SK-N-SH (cell line): ENCODE results near the gene SHMT1. TPM values are rescaled to one million over a fixed set of nuclear protein-coding genes. Genes with fewer than 3 reads are reported as not detected.

Experiments
- CTCF ChIA-PET: fragments of 300-600, 350-600 bp; formaldehyde crosslinking; extraction: SDS; loops from one replicate; lab custom pipeline; 2021; lab: Yijun Ruan, JAX
- POLR2A ChIA-PET: fragments of 350-600 bp; sonication (Branson Sonifier 250); formaldehyde crosslinking; extraction: SDS; loops from one replicate; lab custom pipeline; 2020; ENCODE audit warnings: antibody characterized with exemption, inconsistent platforms; lab: Yijun Ruan, JAX
- DNase-seq: peaks from one replicate; pipeline ENCODE4 v3.0.0; 2012
- H2AFZ ChIP-seq: fragments of 200-600 bp; sonication (generic); 2 replicates; pipeline ENCODE4 v1.8.1; 2016; ENCODE audit warnings: antibody characterized with exemption, mild to moderate bottlenecking, low read depth
- H3F3A ChIP-seq: fragments of 200-600 bp; sonication (generic); replicated peaks from 2 replicates; pipeline ENCODE3; 2016; ENCODE audit warnings: antibody characterized with exemption, mild to moderate bottlenecking; ENCODE audit not compliant: insufficient read depth
- H3K27ac ChIP-seq, 2 experiments: fragments of 200-500 bp in 1 of 2; fragments of 200-600 bp in 1 of 2; sonication (Bioruptor generic) in 1 of 2; sonication (generic), shearing (Covaris generic) in 1 of 2; 2 replicates each; pipeline versions ENCODE4 v1.5.1 to v1.6.1; 2014 to 2016; ENCODE audit warnings: low read depth in 2 of 2, inconsistent platforms in 1 of 2, low read length in 1 of 2, mild to moderate bottlenecking in 1 of 2, mixed read lengths in 1 of 2
- H3K27me3 ChIP-seq: fragments of 200-600 bp; sonication (generic), shearing (Covaris generic); 2 replicates; pipeline ENCODE4 v1.6.1; 2016; ENCODE audit warnings: mixed run types; ENCODE audit not compliant: insufficient read depth
- H3K36me3 ChIP-seq, 2 experiments: fragments of 200-500 bp in 1 of 2; fragments of 200-600 bp in 1 of 2; sonication (Bioruptor generic) in 1 of 2; sonication (generic) in 1 of 2; replicated peaks in 1 of 2; 2 replicates each; pipeline versions ENCODE3 to v1.5.1; 2014 to 2016; ENCODE audit warnings: low read length in 1 of 2, mild to moderate bottlenecking in 1 of 2; ENCODE audit not compliant: insufficient read depth in 2 of 2, control insufficient read depth in 1 of 2
- H3K4me1 ChIP-seq, 2 experiments: fragments of 200-500 bp in 1 of 2; fragments of 200-600 bp in 1 of 2; sonication (Bioruptor generic) in 1 of 2; sonication (generic), shearing (Covaris generic) in 1 of 2; 2 replicates each; pipeline versions ENCODE4 v1.5.1 to v1.6.1; 2014 to 2016; ENCODE audit warnings: low read depth in 1 of 2, low read length in 1 of 2, mixed run types in 1 of 2; ENCODE audit not compliant: insufficient read depth in 2 of 2, control insufficient read depth in 1 of 2
- H3K4me2 ChIP-seq: fragments of 200-600 bp; sonication (generic), shearing (Covaris generic); 2 replicates; pipeline ENCODE4 v1.6.1; 2017; ENCODE audit warnings: mixed run types
- H3K4me3 ChIP-seq, 2 experiments: fragments of 200-500 bp in 1 of 2; fragments of 200-600 bp in 1 of 2; sonication (Bioruptor generic) in 1 of 2; sonication (generic), shearing (Covaris generic) in 1 of 2; 2 replicates each; pipeline versions ENCODE4 v1.5.1 to v1.8.1; 2014 to 2016; ENCODE audit warnings: low read depth in 2 of 2, inconsistent platforms in 1 of 2, low read length in 1 of 2, mild to moderate bottlenecking in 1 of 2, mixed read lengths in 1 of 2, moderate library complexity in 1 of 2
- H3K79me2 ChIP-seq: fragments of 200-600 bp; sonication (generic); 2 replicates; pipeline ENCODE4 v1.8.1; 2017; ENCODE audit warnings: mild to moderate bottlenecking; ENCODE audit not compliant: insufficient read depth
- H3K9ac ChIP-seq: fragments of 200-600 bp; sonication (generic); 2 replicates; pipeline ENCODE4 v1.6.1; 2017; ENCODE audit warnings: mixed run types
- H3K9me2 ChIP-seq: fragments of 200-600 bp; sonication (generic); 2 replicates; pipeline ENCODE4 v1.6.1; 2017; ENCODE audit warnings: mixed run types
- H3K9me3 ChIP-seq: fragments of 200-600 bp; sonication (generic); 2 replicates; pipeline ENCODE4 v1.6.1; 2017; ENCODE audit warnings: mixed run types, mild to moderate bottlenecking, moderate library complexity
- H4K20me1 ChIP-seq: fragments of 200-600 bp; sonication (generic); 2 replicates; pipeline ENCODE4 v1.6.1; 2017; ENCODE audit warnings: mild to moderate bottlenecking, mixed run types; ENCODE audit not compliant: insufficient read depth
- CHD2 ChIP-seq: fragments of 150-350 bp; IDR thresholded peaks from 2 replicates; pipeline ENCODE4 v1.6.1; 2018; ENCODE audit warnings: low read length; ENCODE audit not compliant: partially characterized antibody
- EP300 ChIP-seq, 2 experiments: IDR thresholded peaks; 2 replicates each; pipeline versions ENCODE4 v1.4.0 to v1.6.1; 2012; ENCODE audit warnings: borderline replicate concordance in 1 of 2, low read depth in 1 of 2, low read length in 1 of 2
- FOSL2 ChIP-seq: IDR thresholded peaks from 2 replicates; pipeline ENCODE4 v1.4.0; 2012; ENCODE audit warnings: low read depth, mild to moderate bottlenecking, moderate library complexity, borderline replicate concordance
- FOXJ3 ChIP-seq: sonication (generic); formaldehyde crosslinking; IDR thresholded peaks from 2 replicates; pipeline ENCODE4 v1.5.1; 2020; ENCODE audit warnings: mild to moderate bottlenecking, missing genetic modification reagents
- GABPA ChIP-seq: IDR thresholded peaks from 2 replicates; pipeline ENCODE4 v1.4.0; 2012; ENCODE audit warnings: low read depth, mild to moderate bottlenecking
- GATA2 ChIP-seq: sonication (generic); formaldehyde crosslinking; IDR thresholded peaks from 2 replicates; pipeline ENCODE4 v1.5.0; 2020; ENCODE audit warnings: mild to moderate bottlenecking, missing genetic modification reagents
- NFIC ChIP-seq: IDR thresholded peaks from 2 replicates; pipeline ENCODE4 v1.4.0; 2012; ENCODE audit warnings: borderline replicate concordance
- RCOR1 ChIP-seq: fragments of 150-350 bp; IDR thresholded peaks from 2 replicates; pipeline ENCODE4 v1.6.1; 2017; ENCODE audit warnings: antibody characterized with exemption, low read length
- RFX5 ChIP-seq: IDR thresholded peaks from 2 replicates; pipeline ENCODE4 v1.6.1; 2012; ENCODE audit warnings: mild to moderate bottlenecking, improper control_type of control experiment, low read length
- RXRA ChIP-seq: IDR thresholded peaks from 2 replicates; pipeline ENCODE4 v1.4.0; 2012; ENCODE audit warnings: low read depth, mild to moderate bottlenecking, borderline replicate concordance
- SIN3A ChIP-seq: IDR thresholded peaks from 2 replicates; pipeline ENCODE4 v1.6.1; 2012; ENCODE audit warnings: low read depth, mild to moderate bottlenecking, low read length, moderate library complexity, borderline replicate concordance
- SMC3 ChIP-seq: IDR thresholded peaks from 2 replicates; pipeline ENCODE4 v1.6.1; 2012; ENCODE audit warnings: low read depth, low read length, improper control_type of control experiment
- TCF12 ChIP-seq: IDR thresholded peaks from 2 replicates; pipeline ENCODE4 v1.4.0; 2012
- YY1 ChIP-seq: IDR thresholded peaks from 2 replicates; pipeline ENCODE4 v1.4.0; 2012; ENCODE audit warnings: low read depth, mild to moderate bottlenecking
- WGBS: methylation state at CpG from one replicate; pipeline ENCODE4 v1.1.6; 2017; ENCODE audit warnings: low lambda C conversion rate; 5-methylcytosine and 5-hydroxymethylcytosine counted together
- polyA plus RNA-seq, 3 experiments: library from polyadenylated mRNA; depleted of rRNA; stranded (reverse); fragments of >200 nt; gene quantifications; 2 replicates each; pipeline ENCODE4 v1.2.3, GENCODE V29; 2012
- TF ChIP-seq, protein P1 (sequence below): IDR thresholded peaks from 2 replicates; pipeline ENCODE4 v1.4.0; 2012; ENCODE audit warnings: low read depth
- TF ChIP-seq, protein P2 (sequence below): IDR thresholded peaks from 2 replicates; pipeline ENCODE4 v1.4.0; 2012; ENCODE audit warnings: low read depth, borderline replicate concordance
- TF ChIP-seq, protein P3 (sequence below): IDR thresholded peaks from 2 replicates; pipeline ENCODE4 v1.4.0; 2012; ENCODE audit warnings: low read depth, borderline replicate concordance
- TF ChIP-seq, protein P4 (sequence below): fragments of 200-600 bp; sonication (generic); IDR thresholded peaks from 2 replicates; pipeline ENCODE4 v1.6.1; 2017; ENCODE audit warnings: antibody characterized with exemption, mild to moderate bottlenecking, moderate library complexity

The SHMT1 gene
- polyA plus RNA-seq, 1 of the 3 experiments (the other 2 are of a cell fraction) = 17.0 TPM

DNA sequence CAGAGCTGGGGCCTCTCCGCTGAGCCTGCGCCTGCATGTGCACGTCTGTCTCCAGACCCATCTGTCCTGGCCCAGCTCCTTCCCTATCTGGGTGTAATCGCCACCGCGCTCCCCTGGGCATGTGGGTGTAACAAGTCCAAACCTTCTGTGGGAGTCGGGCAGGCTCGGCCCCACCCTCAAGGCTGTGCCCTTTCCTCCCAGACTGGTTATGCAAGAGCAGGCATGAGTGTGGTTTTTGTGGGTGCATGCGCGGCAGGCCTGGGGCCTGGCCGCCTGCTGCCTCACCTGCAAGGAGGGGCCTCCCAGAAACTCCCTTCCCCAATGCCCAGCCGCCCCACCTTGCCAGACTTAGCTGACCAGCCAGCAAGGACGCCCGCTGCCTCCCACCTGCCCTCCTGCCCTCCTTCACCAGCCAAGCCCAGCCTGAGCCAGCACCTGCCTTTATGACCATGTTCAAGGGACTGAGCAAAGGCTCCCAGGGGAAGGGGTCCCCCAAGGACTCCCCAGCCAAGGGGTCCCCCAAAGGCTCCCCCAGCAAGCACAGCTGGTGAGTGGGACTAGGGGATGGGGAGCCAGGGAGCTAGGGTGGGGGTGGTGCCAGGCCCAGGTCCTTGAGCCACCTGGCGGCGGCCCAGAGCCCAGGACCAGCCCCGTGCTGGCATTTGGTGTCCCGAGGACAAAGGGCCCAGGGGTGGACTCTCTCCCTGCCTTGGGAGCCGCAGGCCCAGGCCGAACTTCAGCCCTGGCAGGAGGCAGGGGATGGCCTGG, 14.3 kb upstream of the SHMT1 start, which contains the start of gene EVPLL:
Gene EVPLL (plus strand): TSS at position 342 of the 768 bp plus-strand sequence. CDS start 3,160 bp downstream, outside the sequence.
- DNase-seq = peak; percentile 47
- ChIA-PET CTCF (no interaction called here), POLR2A (no interaction called here)
- Histone ChIP-seq H4K20me1 (no peaks in the 10 kb centered on the region), H3K27ac (peak within 1 kb of the TSS in 1 of 2 experiments; percentile 14; a peak in 1 of 4 replicates), H3K4me2 (no peak within 1 kb of the TSS), H2AFZ (no peak within 1 kb of the TSS), H3K36me3 (no peaks in the 10 kb centered on the region), H3F3A (no peaks in the 10 kb centered on the region), H3K9ac (no peak within 1 kb of the TSS), H3K9me3 (no peaks in the 10 kb centered on the region), H3K79me2 (no peaks in the 10 kb centered on the region), H3K4me3 (no peak within 1 kb of the TSS), H3K4me1 (peaks cover 0 to 9% of the 10 kb centered on the region in 2 experiments; a peak in 1 of 4 replicates), H3K27me3 (no peaks in the 10 kb centered on the region), H3K9me2 (no peaks in the 10 kb centered on the region)
- WGBS = 63% methylated on average over 10 of the region's 20 CpGs
- TF ChIP-seq, protein P1, sequence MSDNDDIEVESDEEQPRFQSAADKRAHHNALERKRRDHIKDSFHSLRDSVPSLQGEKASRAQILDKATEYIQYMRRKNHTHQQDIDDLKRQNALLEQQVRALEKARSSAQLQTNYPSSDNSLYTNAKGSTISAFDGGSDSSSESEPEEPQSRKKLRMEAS = no peak
- TF ChIP-seq CHD2 (no peak), TCF12 (no peak), RXRA (no peak), FOSL2 (no peak), SMC3 (no peak), RCOR1 (no peak)
- TF ChIP-seq, protein P2, sequence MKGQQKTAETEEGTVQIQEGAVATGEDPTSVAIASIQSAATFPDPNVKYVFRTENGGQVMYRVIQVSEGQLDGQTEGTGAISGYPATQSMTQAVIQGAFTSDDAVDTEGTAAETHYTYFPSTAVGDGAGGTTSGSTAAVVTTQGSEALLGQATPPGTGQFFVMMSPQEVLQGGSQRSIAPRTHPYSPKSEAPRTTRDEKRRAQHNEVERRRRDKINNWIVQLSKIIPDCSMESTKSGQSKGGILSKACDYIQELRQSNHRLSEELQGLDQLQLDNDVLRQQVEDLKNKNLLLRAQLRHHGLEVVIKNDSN = no peak

DNA sequence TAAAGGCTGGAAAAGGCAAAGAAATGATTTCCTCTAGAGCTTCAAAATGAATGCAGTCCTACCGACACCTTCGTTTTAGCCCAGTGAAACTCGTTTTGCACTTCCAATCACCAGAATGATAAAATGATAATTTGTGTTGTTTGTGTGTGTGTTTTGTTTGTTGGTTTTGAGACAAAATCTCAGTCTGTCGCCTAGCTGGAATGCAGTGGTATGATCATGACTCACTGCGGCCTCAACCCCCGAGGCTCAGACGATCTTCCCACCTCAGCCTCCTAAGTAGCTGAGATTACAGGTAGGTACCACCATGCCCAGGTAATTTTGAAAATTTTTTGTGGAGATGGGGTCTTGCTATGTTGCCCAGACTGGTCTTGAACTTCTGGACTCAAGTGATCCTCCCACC, 10.9 kb upstream of the SHMT1 start:
- H2AFZ ChIP-seq = no peak overlapping the region
- CTCF ChIA-PET = no interaction called here
- peaks cover 0 to 5% of the 10 kb centered on the region in 2 experiments; a peak in 1 of 4 replicates for H3K4me1 ChIP-seq
- H3K9ac ChIP-seq = no peak overlapping the region
- H3K9me3 ChIP-seq = no peaks in the 10 kb centered on the region
- TF ChIP-seq YY1 = no peak
- no peak for TF ChIP-seq GATA2 (CRISPR knock-in tag)
- TF ChIP-seq FOXJ3 (CRISPR knock-in tag) = no peak
- TF ChIP-seq, protein P3, sequence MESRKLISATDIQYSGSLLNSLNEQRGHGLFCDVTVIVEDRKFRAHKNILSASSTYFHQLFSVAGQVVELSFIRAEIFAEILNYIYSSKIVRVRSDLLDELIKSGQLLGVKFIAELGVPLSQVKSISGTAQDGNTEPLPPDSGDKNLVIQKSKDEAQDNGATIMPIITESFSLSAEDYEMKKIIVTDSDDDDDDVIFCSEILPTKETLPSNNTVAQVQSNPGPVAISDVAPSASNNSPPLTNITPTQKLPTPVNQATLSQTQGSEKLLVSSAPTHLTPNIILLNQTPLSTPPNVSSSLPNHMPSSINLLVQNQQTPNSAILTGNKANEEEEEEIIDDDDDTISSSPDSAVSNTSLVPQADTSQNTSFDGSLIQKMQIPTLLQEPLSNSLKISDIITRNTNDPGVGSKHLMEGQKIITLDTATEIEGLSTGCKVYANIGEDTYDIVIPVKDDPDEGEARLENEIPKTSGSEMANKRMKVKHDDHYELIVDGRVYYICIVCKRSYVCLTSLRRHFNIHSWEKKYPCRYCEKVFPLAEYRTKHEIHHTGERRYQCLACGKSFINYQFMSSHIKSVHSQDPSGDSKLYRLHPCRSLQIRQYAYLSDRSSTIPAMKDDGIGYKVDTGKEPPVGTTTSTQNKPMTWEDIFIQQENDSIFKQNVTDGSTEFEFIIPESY = no peak
- TF ChIP-seq NFIC = no peak
- TF ChIP-seq FOSL2 = no peak
- TF ChIP-seq SMC3 = no peak
- no peak for TF ChIP-seq SIN3A
- TF ChIP-seq, protein P2 = no peak
- TF ChIP-seq, protein P4, sequence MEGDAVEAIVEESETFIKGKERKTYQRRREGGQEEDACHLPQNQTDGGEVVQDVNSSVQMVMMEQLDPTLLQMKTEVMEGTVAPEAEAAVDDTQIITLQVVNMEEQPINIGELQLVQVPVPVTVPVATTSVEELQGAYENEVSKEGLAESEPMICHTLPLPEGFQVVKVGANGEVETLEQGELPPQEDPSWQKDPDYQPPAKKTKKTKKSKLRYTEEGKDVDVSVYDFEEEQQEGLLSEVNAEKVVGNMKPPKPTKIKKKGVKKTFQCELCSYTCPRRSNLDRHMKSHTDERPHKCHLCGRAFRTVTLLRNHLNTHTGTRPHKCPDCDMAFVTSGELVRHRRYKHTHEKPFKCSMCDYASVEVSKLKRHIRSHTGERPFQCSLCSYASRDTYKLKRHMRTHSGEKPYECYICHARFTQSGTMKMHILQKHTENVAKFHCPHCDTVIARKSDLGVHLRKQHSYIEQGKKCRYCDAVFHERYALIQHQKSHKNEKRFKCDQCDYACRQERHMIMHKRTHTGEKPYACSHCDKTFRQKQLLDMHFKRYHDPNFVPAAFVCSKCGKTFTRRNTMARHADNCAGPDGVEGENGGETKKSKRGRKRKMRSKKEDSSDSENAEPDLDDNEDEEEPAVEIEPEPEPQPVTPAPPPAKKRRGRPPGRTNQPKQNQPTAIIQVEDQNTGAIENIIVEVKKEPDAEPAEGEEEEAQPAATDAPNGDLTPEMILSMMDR = no peak
- no peak for TF ChIP-seq EP300 (IDR thresholded peaks at IDR 0.05; ENCODE audit: borderline replicate concordance in 1 of 2, low read depth in 1 of 2, low read length in 1 of 2)
- no peak for TF ChIP-seq GABPA
- TF ChIP-seq TCF12 = no peak
- TF ChIP-seq RFX5 = no peak
- no peak overlapping the region for H3K27ac ChIP-seq
- no peaks in the 10 kb centered on the region for H3K79me2 ChIP-seq
- H4K20me1 ChIP-seq = no peaks in the 10 kb centered on the region
- no peaks in the 10 kb centered on the region for H3K27me3 ChIP-seq
- H3K4me2 ChIP-seq = no peak overlapping the region
- DNase-seq = no peak
- no peaks in the 10 kb centered on the region for H3F3A ChIP-seq
- POLR2A ChIA-PET = no interaction called here
- H3K4me3 ChIP-seq = no peak overlapping the region
- no peaks in the 10 kb centered on the region for H3K9me2 ChIP-seq
- H3K36me3 ChIP-seq = no peaks in the 10 kb centered on the region
- 65% methylated on average over 7 of the region's 7 CpGs for WGBS
